GM21423 (cell line): ENCODE measurements around the gene ZDHHC3.

ENCODE experiments used
- ATAC-seq: cut with Tn5 transposase; IDR thresholded peaks from one replicate; pipeline ENCODE4 v1.9.1; 2021; ENCODE audit warnings: mild to moderate bottlenecking, moderate library complexity; ENCODE audit not compliant: unreplicated experiment

The ZDHHC3 gene

DNA sequence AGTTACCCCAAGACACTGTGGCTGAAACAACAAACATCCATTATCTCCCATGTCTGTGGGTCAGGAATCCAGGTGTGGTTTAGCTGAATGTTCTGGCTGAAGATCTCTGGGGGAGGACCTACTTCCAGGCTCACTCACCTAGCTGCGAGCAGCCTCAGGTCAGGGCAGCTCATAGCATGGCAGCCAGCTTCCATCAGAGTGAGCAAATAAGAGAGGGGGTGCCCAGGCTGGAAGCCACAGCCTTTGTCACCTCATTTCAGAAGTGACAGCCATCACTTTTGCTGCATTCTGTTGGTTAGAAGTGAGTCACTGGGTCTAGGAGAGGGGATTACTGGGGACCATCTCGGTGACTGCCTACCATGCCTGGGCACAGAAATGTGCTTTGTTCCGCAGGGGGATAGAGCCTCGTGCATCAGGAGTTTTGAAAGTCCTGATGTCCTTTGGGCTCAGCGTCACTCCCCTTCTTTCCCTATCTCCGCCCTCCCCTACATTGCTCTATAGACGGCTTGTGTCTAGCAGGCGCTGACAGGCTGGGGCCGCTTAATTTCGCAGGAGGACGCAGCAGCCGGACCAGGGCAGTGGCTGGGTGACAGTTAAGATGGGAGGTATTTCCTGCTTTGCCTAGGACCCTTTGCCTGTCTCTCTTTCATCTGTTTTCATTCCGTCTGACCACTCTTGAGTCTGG lies 76.1 kb downstream of the ZDHHC3 start:
- ATAC-seq, result no peak

DNA sequence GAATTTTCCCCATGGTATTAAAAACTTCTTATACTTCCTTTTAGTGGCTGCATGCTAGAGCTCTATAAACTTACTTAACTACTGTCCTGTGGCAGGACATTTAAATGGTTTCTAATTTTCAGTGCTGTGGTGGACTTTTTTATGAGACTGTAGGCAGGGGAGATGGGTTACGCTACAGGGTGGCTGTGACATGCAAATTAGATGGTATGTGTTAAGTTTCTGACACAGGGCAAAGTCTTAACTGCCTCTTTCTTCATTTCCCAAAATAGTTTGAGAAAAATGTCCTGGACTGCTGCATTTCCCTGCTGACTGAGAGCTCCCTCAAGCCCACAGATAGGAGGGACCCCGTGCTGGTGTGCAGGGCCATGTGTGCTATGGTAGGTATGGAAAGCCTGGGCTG lies 79.5 kb downstream of the ZDHHC3 start:
- ATAC-seq, result no peak

DNA sequence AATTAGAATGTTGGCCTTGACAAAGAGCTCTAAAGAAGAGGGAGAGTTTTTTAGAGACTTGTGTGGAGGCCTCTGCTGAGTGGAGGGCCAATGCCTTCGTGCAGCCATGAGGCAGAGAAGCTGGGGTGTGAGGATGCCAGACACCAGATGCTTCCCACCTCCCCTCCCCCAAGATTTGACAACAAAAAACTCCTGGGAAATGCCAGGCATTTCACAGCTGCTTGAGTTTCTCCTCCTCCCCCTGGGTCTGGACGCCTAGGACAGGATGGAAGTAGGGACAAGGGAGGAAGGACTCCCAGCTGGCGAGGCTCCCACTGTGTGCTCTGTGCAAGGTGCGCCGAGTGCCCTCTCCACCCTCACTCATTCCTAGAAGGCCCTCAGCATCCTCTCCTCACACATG lies 81.5 kb downstream of the ZDHHC3 start:
- no peak for ATAC-seq

DNA sequence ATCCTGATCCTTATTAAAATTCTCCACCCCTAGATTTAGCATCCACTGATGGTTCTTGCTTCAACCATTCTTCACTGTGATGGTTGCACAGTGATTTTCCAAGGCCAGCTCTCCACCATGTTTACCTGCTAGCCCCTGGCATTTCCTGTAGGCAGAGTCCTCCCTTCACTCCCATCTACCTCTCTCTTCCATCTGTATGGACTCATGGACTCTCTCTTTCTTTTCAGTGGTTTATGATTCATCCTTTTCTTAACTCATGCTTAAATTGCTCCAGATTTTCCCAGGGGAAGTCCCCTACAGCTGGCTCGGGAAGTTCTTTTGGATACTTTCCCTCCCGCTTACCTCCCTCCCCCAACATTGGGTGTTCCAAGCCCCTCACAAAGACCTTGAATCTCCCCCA lies 82.9 kb downstream of the ZDHHC3 start:
- no peak for ATAC-seq

DNA sequence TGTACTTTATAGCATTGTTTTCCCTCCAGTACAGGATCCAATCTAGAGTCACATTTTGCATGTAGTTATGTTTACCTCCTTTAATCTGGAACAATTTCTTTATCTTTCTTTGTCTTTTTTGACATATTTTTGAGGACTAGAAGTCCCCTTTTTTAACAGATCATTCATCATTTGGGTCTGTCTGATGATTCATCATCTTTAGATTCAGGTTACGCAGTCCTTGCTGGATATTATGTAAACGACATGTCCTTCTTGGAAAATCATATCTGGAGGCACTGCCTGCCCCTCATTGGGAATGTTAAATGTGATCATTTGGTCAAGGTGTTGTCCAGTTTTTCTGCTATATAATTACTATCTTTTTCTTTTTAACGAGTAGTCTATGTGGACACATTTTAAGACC lies 83.3 kb downstream of the ZDHHC3 start:
- no peak for ATAC-seq

DNA sequence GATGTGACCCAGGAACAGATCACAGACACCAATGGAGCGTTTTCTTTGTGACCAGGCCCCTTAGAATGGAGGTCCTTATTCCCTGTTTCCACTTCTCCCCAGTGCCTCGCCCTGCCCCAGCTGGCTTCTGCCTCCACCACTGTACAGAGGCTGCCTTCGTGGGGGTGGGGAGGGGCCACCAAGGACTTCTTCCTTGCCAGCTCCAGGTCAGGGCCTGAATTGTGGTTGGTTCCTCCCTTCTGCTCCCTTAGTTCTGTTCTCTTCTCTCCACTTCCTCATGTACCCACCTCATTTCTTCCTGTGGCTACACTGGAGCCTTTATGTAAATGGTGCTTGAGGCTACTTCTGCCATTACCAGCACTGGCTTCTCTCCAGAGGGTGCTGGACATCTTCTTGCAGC lies 85.1 kb downstream of the ZDHHC3 start:
- no peak for ATAC-seq

DNA sequence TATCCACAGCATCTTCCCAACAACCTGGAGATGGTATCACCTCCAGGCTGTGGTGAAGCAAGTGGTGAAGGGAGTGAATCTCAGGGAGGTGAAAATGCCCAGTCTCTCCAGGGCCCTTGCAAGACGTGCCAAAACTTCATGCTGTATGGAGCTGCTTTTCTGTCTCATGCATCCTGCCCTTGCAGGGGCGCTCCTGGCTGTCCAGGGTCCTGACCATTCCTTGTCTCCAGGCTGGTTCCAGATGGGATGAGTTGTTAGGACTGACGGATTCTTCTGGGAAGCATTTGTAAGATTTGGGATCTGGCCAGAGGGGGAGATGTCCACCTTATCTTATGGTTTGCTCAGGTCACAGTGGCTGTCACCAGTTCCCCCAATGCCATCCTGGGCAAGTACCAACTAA lies 85.7 kb downstream of the ZDHHC3 start:
- ATAC-seq, result no peak

DNA sequence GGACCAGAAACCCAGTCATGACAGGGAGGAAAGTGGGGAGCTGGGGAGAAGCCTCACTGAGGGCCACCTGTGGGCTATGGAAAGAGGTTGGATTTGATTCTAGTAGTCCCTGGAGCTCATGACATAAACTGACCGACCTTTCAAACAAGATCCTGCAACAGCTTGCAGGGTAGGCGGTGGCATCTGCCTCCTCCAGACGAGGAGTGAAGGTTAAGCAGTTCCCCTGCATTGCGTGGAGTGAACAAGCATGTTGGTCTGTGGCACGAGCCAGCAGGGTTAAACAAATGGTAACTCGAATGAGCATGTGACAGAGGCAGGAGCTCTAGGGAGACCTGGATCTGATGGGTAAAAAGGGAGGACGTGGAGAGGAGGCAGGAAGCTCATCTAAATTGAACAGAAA lies 88.9 kb downstream of the ZDHHC3 start:
- ATAC-seq, result no peak

DNA sequence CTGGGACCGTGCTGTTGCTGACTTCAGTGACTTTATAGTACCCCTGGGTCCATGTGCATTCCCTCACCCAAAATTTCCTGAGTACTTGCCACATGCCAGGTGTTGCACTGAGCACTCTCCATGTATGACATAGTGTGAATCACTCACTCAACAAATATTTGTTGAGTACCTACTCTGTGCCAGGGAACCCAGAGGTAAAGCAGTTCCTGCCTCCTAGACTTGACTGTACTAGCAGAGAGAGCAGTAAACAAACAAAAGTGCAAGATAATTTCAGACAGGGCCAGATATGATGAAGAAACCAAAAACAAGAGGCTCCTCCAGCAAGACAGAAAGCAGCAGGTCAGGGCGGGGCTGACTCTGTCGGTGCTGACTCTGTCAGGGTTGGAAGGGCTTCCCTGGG lies 89.4 kb downstream of the ZDHHC3 start:
- ATAC-seq, result no peak

DNA sequence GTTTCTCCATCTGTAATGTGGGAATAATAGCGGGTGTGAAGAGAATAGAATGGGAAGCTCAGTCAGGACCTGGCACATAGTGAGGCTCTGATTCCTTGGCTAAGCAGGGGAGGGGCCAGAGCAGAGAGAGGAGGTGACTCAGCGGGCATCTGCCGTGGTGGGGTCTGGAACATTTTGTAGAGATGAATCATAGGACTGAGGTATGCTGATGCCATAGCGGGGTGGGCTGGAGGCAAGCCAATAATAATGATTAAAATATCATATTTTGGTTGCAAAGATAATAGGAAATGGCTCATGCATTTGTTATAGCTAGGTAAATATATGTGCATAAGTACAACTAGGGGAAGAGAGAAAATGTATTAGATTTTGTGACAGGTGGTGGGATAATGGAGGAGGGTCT lies 90.4 kb downstream of the ZDHHC3 start:
- ATAC-seq, result no peak

DNA sequence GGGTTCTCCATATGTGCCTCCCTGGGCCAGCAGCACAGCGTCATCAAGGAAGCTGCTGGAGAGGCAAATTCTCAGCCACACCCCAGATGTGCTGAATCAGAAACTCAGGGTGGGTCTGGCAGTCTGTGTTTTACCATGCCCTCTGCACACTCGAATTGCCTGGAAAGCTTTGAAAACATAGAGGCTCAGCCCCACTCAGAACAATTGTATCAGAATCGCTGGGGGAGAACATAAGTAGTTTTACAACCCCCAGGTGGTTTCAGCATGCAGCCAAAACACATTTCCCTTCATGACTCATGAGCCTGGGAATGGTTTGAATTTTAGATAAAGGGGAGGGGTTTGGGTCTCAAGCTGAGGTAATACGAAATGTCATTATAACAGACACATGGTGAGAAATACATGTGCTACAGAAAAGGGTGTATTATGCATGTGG lies 92.0 kb downstream of the ZDHHC3 start:
- ATAC-seq, result no peak

DNA sequence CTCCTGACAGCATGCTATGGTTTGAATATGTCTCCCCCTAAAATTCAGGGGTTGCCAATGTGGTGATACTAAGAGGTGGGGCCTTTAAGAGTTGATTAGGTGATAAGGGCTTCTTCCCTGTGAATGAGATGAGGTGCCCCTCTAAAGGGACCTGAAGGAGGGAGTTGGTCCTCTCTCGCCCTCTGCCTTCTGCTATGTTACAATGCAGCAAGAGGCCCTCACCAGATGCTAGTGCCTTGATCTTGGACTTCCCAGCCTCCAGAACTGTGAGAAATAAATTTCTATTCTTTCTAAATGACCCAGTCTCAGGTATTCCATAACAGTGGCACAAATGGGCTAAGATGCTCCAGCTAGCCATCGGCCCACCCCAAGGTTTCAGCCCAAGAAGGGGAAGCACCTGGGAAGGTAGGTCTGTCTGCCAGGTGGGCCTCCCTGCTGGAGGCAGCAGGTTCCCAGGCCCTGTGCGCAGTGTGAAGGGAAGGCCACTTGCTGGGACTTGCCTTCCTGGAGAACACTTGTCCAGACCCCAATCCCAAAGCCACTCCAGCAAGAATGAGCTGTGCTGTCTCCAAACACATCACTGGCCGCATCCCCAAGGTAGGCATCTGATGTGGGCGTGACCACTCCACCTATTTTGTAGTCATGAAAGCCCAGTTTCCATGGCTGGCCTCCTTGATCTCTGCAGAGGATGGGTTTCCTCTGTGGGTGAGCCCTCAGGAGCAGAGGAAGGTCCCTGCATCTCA lies 92.6 kb downstream of the ZDHHC3 start:
- ATAC-seq, result no peak

DNA sequence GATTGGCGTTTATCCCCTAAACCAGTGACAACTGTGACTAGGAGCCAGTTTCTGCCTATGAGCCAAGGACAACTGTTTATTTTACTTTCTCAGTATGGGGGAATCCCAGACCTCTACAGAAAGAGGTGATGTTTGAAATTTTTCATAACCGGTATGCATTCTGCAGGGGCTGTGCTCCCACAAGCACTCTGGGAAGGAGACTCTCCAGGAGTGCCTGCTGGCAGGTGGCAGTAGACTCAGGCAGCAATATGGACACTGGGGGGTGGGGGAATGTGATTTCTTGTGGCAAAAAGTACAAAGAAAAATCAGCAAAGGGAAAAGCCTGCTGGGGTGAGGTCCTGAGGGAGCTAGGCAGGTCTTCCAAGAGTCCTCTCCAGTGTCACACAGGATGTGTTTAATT lies 95.7 kb downstream of the ZDHHC3 start:
- ATAC-seq, result no peak

DNA sequence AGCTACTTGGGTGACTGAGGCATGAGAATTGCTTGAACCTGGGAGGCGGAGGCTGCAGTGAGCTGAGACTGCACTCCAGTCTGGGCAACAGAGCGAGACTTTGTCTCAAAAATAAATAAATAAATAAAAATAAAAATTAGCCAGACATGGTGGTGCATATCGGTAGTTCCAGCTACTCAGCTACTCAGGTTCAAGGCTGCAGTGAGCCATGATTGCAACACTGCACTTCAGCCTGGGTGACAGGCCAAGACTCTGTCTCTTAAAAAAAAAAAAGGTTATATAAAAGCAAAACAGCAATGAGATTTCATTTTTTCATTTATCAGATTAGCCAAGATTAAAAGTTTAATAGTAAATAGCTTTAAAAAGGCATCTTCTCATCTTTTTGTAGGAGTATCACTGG lies 98.6 kb downstream of the ZDHHC3 start:
- no peak for ATAC-seq

DNA sequence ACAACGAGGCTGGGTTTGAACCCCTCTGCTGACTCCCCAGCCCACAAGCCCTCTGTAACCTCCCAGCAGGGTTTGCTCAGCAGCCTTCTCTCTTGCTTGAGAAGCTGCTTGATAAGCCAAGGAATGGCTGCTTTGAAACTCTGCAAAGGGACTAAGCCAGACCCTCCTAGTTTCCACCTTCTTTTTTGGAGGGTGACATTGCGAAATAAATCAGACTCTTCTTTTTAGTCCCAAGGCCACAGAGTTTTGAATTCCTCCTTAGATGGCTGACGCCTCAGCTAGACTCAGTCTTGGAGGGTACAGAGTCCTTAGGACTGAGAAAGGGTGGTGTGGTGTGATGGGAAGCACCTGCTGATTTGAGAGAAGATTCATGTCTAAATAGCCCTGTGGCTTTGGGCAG lies 100.4 kb downstream of the ZDHHC3 start:
- no peak for ATAC-seq
